Measurements from ENCODE around the gene IL1RAPL1. TPM values are rescaled to one million over a fixed set of nuclear protein-coding genes. Genes with fewer than 3 reads are reported as not detected.
"Not testable (repeated sequence)": the region's sequence is repeated elsewhere in the genome, so short reads cannot be mapped to it uniquely, and the experiment has no call there.

The IL1RAPL1 gene
- total RNA-seq, 1 donor from 2014 or later = not detected

- H3K4me3 ChIP-seq (ENCODE audit: low read depth, low read length) = no peak overlapping the region
- TF ChIP-seq, protein P1, sequence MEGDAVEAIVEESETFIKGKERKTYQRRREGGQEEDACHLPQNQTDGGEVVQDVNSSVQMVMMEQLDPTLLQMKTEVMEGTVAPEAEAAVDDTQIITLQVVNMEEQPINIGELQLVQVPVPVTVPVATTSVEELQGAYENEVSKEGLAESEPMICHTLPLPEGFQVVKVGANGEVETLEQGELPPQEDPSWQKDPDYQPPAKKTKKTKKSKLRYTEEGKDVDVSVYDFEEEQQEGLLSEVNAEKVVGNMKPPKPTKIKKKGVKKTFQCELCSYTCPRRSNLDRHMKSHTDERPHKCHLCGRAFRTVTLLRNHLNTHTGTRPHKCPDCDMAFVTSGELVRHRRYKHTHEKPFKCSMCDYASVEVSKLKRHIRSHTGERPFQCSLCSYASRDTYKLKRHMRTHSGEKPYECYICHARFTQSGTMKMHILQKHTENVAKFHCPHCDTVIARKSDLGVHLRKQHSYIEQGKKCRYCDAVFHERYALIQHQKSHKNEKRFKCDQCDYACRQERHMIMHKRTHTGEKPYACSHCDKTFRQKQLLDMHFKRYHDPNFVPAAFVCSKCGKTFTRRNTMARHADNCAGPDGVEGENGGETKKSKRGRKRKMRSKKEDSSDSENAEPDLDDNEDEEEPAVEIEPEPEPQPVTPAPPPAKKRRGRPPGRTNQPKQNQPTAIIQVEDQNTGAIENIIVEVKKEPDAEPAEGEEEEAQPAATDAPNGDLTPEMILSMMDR (conservative IDR thresholded peaks at IDR 0.05; ENCODE audit: low read depth, low read length) = no peak
- no peak for DNase-seq (ENCODE audit: low read depth)
These were observed 520.0 kb downstream of the IL1RAPL1 start for GRCh38 chrX:29107231-29107630.

DNA sequence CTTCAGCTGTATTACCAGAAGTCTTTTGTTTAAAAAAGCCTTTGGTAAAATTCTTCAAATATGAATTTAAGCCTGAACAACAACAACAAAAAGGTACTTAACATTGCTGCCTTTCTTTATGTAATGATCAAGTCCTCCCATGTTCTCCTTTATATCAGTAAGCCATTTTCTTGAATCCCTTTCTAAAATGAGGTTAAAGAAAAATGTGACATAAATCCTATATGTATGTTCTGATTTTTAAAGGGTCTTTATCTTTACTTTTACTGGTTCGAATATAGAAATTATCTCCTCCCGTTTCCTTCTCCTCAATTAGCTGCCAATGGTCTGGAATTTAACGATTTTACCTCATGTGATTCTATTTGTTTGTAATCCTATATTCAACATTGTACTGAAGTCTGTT is 522.8 kb downstream of the IL1RAPL1 start:
- H3K4me3 ChIP-seq (ENCODE audit: low read depth, low read length) = no peak overlapping the region
- TF ChIP-seq, protein P1 (conservative IDR thresholded peaks at IDR 0.05; ENCODE audit: low read depth, low read length) = no peak
- no peak for DNase-seq (ENCODE audit: low read depth)

GRCh38 chrX:29113221-29113620 is 526.0 kb downstream of the IL1RAPL1 start:
- H3K4me3 ChIP-seq (ENCODE audit: low read depth, low read length) = no peak overlapping the region
- no peak for DNase-seq (ENCODE audit: low read depth)
- TF ChIP-seq, protein P1 (conservative IDR thresholded peaks at IDR 0.05; ENCODE audit: low read depth, low read length) = no peak

DNA sequence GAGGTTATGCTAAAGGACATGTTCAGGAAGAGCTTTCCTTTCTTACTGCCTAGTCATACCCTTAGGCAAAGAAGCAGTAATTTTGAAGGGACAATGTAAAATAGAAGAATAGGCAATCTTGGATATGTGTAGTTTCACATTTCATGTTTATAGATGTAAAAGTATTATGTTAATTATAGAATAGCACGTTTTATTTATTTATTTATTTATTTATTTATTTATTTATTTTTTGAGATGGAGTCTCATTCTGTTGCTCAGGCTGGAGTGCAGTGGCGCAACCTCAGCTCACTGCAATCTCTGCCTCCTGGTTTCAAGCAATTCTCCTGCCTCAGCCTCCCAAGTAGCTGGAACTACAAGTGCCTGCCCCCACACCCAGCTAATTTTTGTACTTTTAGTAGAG is 535.6 kb downstream of the IL1RAPL1 start:
- not testable (repeated sequence) for DNase-seq (ENCODE audit: low read depth); H3K4me3 ChIP-seq (ENCODE audit: low read depth, low read length)

DNA sequence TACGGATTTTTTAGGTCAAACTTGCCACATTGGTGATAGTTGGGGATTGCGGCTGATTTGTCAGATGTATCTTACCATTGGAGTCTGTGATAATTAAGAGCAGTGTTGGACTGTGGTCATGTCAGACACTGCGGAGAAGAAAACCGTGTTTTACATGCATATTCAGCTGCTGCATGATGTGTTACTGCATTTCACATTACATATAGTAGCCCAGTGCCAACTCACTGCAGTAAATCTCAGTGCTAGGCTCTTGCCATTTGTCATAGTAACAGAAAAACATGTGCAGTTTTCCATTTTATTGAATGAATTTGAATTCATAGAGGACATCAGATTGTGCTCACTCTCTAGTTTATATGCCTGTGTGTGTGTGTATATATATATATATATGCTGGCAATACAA is 543.7 kb downstream of the IL1RAPL1 start:
- DNase-seq (ENCODE audit: low read depth) = no peak
- TF ChIP-seq, protein P1 (conservative IDR thresholded peaks at IDR 0.05; ENCODE audit: low read depth, low read length) = no peak
- H3K4me3 ChIP-seq (ENCODE audit: low read depth, low read length) = no peak overlapping the region

DNA sequence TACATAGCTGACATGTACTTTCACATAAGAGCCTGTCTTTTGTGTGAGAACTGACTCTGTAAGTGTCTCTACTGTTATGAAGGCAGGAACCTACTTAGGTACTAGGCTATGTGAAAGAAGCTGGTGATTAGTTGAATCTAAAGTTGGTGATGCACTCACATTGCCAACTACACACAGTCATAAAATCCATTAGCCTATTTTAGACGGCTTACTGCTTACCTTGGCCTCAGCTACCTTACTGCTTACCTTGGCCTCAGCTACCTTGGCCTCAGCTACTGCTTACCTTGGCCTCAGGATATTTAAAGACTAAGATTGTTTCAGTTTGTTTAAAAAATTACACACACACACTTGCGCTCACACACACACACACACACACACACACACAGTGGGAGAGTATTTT is 549.7 kb downstream of the IL1RAPL1 start:
- DNase-seq (ENCODE audit: low read depth) = no peak
- TF ChIP-seq, protein P1 (conservative IDR thresholded peaks at IDR 0.05; ENCODE audit: low read depth, low read length) = no peak
- H3K4me3 ChIP-seq (ENCODE audit: low read depth, low read length) = no peak overlapping the region

DNA sequence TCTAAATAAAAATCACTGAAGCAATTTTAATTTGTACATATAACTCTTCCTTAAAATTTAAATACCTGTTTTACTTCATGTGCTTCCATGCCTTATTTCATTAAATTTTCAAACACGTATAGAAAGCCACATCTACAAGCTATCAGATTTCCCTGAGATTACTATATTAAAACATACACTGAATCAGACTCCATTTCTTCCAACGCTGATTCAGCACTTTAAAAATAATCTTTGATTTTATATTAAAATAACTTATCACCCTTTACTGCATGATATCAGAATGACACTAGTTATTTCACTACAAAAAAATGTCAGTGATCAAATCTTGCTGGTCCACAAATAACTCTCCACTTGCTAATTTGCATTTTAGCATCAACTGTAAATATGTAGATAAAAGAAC is 550.8 kb downstream of the IL1RAPL1 start:
- no peak overlapping the region for H3K4me3 ChIP-seq (ENCODE audit: low read depth, low read length)
- DNase-seq (ENCODE audit: low read depth) = no peak

More for the DNA sequence above, 550.8 kb downstream of the IL1RAPL1 start:
- TF ChIP-seq, protein P1 (conservative IDR thresholded peaks at IDR 0.05; ENCODE audit: low read depth, low read length) = no peak

Data from epithelial cell of proximal tubule (primary cell).